Measurements from ENCODE around the gene LIPH. TPM values are rescaled to one million over a fixed set of nuclear protein-coding genes. Genes with fewer than 3 reads are reported as not detected.
"Not testable (repeated sequence)": the region's sequence is repeated elsewhere in the genome, so short reads cannot be mapped to it uniquely, and the experiment has no call there.

The LIPH gene
- 10.1 TPM for total RNA-seq
- 2.8 TPM for polyA plus RNA-seq

DNA sequence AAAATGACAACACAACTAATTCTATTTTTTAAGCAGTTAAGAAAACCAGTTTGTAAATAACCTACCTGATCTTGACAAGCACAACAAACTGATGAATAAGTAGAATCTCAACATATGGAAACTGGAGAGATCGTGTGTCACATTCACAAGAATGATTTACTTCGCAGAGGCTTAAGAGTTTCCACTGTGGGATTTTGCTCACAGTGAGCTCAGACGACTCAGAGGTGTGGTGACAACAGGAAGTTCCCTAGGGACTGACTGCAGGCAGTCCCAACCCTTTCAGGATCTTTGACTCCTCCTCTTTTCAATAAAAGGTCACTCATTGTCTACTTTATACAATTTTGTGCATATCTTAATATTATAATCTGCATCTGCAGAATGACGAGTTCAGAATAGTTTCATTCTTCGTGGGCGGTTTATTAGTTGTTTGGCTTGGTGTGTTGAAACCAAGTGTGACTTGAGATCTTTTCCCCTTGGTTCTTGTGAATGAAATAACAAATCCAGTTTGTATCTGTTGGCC is at the start of gene LIPH:
LIPH (minus strand) TSS at position 231 of the 520 bp plus-strand sequence; CDS start at position 114, 117 bp downstream.
- DNase-seq (ENCODE audit: extremely low spot score) = no peak
- no peak within 1 kb of the TSS for H3K4me3 ChIP-seq (ENCODE audit: low read depth, low read length)

DNA sequence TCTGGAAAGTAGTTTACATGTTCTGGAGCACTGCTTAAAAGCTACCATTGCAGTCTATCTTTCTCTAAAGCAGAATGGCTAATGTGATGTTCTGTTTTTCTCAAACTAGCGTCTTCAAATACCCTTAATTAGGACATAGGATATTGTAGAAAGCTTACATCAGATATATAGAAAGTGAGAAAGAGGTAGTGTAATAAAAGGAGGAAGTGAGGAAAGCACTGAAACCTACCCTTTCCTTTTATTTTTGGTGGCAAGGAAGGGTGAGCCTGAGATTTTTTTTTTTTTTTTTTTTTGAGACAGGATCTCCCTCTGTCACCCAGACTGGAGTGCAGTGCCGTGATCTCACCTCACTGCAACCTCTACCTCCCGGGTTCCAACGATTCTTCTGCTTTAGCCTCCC is 43.1 kb upstream of the LIPH start:
- Histone ChIP-seq H3K36me3 (ENCODE audit: insufficient read depth) (peaks cover 4% of the 10 kb centered on the region), H3K4me3 (ENCODE audit: low read depth, low read length) (no peak overlapping the region), H3K27ac (ENCODE audit: low read depth) (no peak overlapping the region), H3K4me1 (ENCODE audit: insufficient read depth) (no peaks in the 10 kb centered on the region)
- DNase-seq (ENCODE audit: extremely low spot score) = no peak
- WGBS = 93% methylated on average over 4 of the region's 4 CpGs

More for the DNA sequence above, at the start of gene LIPH:
- Histone ChIP-seq H3K4me1 (ENCODE audit: insufficient read depth) (no peaks in the 10 kb centered on the region), H3K36me3 (ENCODE audit: insufficient read depth) (no peaks in the 10 kb centered on the region), H3K27ac (ENCODE audit: low read depth) (no peak within 1 kb of the TSS)
- WGBS = 28% methylated on average over 6 of the region's 6 CpGs

DNA sequence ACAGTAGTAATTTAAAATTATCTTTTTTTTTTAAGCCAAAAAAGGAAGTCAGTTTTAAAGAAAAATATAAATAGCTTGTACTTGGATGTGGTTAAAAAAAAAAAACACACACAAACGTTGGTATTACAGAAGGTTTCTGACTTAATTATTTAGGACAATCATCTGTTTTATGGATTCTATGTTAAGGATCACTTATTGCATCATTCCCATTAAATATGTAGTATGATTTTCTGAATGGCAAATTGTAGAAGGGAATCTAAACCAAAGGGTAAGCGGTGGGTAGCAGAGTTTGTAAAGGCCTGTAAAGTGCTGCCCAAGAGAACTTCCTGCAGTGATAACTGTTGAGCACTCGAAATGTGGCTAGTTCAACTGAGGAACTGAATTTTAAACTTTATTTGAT is 41.7 kb upstream of the LIPH start:
- no peak overlapping the region for H3K27ac ChIP-seq (ENCODE audit: low read depth)
- H3K4me1 ChIP-seq (ENCODE audit: insufficient read depth) = no peaks in the 10 kb centered on the region
- WGBS = 73% methylated on average over 3 of the region's 3 CpGs
- no peak overlapping the region for H3K4me3 ChIP-seq (ENCODE audit: low read depth, low read length)
- peaks cover 4% of the 10 kb centered on the region for H3K36me3 ChIP-seq (ENCODE audit: insufficient read depth)
- DNase-seq (ENCODE audit: extremely low spot score) = no peak

DNA sequence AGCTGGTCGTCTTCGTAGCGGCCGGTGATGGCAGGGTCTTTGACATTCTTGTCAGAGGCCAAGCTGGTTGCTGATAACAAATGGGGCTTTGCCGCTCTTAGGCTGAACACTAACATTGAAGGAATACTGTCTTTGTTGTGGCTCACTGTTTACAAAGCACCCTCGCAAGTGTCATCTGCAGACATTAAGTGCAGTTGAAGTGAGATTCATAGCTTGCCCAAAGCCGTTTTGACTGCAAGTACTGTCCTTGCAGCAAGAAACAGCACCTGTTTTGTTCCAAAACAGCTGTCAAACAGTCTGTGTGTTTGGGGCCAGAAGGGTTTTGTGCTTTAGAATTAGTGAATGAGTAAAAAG is 34.3 kb upstream of the LIPH start:
- peak overlapping the region; percentile 78 for H3K4me3 ChIP-seq (ENCODE audit: low read depth, low read length)
- no peaks in the 10 kb centered on the region for H3K36me3 ChIP-seq (ENCODE audit: insufficient read depth)
- no peaks in the 10 kb centered on the region for H3K4me1 ChIP-seq (ENCODE audit: insufficient read depth)
- H3K27ac ChIP-seq (ENCODE audit: low read depth) = peak overlapping the region; percentile 94
- WGBS = under 1% methylated on average over 7 of the region's 7 CpGs
- DNase-seq (ENCODE audit: extremely low spot score) = no peak

DNA sequence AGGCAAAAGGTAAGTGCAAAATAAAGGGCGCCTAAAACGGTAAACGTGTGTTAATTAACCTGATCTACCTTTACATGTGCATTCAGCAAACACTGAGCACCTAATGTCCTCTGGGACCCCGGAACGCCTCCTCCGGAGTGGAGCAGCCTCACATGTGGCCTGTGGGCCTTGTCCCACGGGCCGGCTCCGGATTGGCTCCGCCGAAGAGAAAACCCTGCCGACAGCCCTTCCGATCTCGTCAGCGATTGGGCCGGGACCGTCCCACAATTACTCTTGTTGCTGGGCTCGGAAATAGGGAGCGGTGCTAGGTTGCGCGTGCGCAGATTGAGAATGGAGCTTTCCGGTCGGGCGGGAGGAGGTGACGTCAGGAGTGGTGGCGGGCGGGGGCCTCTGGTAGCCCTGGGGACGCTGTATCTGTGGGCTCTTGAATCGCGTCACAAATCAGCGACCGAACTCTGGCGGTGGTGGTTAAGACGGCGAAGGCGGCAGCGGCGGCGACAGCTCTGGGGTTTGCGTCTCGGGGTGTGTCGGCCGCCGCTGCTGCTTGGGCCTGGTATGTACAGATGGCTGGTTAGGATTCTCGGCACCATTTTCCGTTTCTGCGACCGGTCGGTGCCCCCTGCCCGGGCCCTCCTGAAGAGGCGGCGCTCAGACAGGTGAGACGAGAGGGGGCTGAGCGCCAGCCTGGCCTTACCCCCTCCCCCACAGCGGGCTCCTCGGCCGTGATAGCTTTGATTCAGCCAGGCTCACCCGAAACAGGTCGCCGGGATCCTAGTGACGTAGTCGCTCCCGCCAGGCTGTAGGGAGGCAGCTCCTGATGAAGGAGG is 33.7 kb upstream of the LIPH start, which contains the start of gene SENP2:
SENP2 (plus strand) TSS at position 437 of the 827 bp plus-strand sequence; CDS start at position 556, 119 bp downstream.
- no peaks in the 10 kb centered on the region for H3K36me3 ChIP-seq (ENCODE audit: insufficient read depth)
- peak within 1 kb of the TSS; percentile 94 for H3K27ac ChIP-seq (ENCODE audit: low read depth)
- no peaks in the 10 kb centered on the region for H3K4me1 ChIP-seq (ENCODE audit: insufficient read depth)
- peak; percentile 99 for DNase-seq (ENCODE audit: extremely low spot score)
- H3K4me3 ChIP-seq (ENCODE audit: low read depth, low read length) = peak within 1 kb of the TSS; percentile 78
- WGBS = under 1% methylated on average over 64 of the region's 64 CpGs

DNA sequence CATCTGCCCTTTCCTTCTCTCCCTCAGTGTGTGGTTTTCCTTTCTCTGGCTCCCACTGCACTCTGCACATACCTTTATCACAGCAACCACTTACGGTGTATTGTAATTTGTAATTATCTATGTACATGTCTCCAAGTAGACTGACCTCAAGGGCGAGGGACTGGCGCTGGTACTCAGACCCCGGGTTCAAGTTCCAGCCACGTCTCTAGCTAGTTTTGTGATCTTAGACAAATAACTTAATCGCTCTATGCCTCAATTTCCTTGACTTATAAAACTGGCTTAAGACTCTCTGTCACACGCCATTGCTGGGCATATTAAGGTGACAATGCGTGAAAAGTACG is 33.1 kb upstream of the LIPH start:
- Histone ChIP-seq H3K36me3 (ENCODE audit: insufficient read depth) (no peaks in the 10 kb centered on the region), H3K4me3 (ENCODE audit: low read depth, low read length) (peak overlapping the region; percentile 78), H3K4me1 (ENCODE audit: insufficient read depth) (no peaks in the 10 kb centered on the region), H3K27ac (ENCODE audit: low read depth) (no peak overlapping the region)
- WGBS = 39% methylated on average over 9 of the region's 9 CpGs
- DNase-seq (ENCODE audit: extremely low spot score) = no peak

DNA sequence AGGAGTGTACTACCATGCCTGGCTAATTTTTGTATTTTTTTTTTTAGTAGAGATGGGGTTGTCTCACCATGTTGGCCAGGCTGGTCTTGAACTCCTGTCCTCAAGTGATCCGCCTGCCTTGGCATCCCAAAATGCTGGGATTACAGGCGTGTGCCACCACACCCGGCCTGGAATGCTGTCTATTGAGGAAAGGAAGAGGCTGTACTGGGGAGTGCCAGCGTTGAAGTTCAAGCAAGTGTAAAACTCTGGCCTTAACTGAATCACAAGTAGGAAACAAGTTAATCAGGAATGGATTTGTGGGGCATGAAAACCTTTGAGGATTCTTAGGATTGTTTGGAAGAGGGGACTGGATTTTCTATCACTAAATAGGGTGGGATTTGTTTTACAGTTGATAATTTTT is 32.3 kb upstream of the LIPH start:
- no peak overlapping the region for H3K4me3 ChIP-seq (ENCODE audit: low read depth, low read length)
- 88% methylated on average over 4 of the region's 4 CpGs for WGBS
- H3K4me1 ChIP-seq (ENCODE audit: insufficient read depth) = no peaks in the 10 kb centered on the region
- H3K27ac ChIP-seq (ENCODE audit: low read depth) = no peak overlapping the region
- no peaks in the 10 kb centered on the region for H3K36me3 ChIP-seq (ENCODE audit: insufficient read depth)
- DNase-seq (ENCODE audit: extremely low spot score) = no peak

DNA sequence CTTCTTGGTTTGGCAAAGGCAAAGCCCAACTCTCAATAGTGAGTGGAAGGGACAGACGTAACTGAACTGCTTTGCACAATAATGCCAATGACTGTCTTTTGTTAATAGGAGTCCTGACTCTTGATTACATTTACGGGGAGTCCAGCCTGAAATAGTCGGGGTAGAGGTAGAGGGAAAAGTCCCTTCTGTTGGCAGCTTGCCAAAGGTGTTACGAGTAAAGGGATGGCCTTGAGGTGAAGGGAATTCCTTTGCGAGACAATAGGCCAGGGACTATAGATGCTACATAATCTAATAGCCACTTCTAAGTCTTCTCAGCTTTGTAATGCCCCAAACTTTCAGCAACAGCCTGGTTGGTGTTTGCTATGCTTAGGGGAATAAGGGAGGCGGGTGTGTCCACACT is 31.5 kb upstream of the LIPH start:
- WGBS = 46% methylated on average over 6 of the region's 6 CpGs

DNA sequence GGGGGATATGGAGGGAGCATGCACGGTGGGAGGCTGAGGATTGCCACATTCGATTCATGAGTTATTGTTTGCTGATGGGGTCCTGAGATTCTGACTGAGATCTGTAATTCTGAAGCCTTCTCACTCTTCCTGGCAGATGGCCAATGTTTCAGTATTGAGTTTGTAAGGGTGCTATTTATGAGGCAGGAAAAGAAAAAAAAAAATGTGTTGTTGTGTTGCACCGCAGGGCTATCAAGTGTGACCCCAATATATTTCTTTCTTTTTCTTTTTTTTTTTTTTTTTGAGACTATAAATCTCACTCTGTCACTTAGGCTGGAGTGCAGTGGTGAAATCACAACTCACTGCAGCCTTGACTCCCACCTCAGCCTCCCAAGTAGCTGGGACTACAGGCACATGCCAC is 30.5 kb upstream of the LIPH start:
- H3K4me3 ChIP-seq (ENCODE audit: low read depth, low read length) = no peak overlapping the region
- 16% methylated on average over 3 of the region's 3 CpGs for WGBS

More for the DNA sequence above, 31.5 kb upstream of the LIPH start:
- no peaks in the 10 kb centered on the region for H3K36me3 ChIP-seq (ENCODE audit: insufficient read depth)
- no peaks in the 10 kb centered on the region for H3K4me1 ChIP-seq (ENCODE audit: insufficient read depth)
- no peak for DNase-seq (ENCODE audit: extremely low spot score)
- no peak overlapping the region for H3K4me3 ChIP-seq (ENCODE audit: low read depth, low read length)
- no peak overlapping the region for H3K27ac ChIP-seq (ENCODE audit: low read depth)

DNA sequence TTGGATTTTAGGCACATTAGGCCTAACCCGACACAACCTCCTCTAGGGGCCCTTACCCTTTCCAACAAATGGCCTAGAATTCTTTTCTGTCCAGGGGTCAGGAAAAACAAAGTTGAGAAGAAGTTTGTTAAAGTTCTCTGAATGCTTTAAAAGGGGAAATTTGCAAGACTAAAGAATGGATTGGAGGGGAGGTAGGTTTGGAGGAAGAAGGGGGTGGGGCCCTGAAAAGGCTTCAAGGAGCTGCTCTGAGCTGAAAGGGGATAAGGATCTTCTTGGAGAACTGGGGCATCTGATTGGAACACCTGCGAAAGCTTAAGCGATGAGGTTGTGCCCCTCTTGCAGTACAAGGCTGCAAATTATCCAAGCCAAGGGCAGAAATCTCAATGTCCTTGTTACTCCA is 29.8 kb upstream of the LIPH start:
- WGBS = 45% methylated on average over 3 of the region's 3 CpGs
- no peak overlapping the region for H3K27ac ChIP-seq (ENCODE audit: low read depth)
- H3K36me3 ChIP-seq (ENCODE audit: insufficient read depth) = no peaks in the 10 kb centered on the region
- H3K4me1 ChIP-seq (ENCODE audit: insufficient read depth) = no peaks in the 10 kb centered on the region
- no peak for DNase-seq (ENCODE audit: extremely low spot score)
- no peak overlapping the region for H3K4me3 ChIP-seq (ENCODE audit: low read depth, low read length)

More for the DNA sequence above, 30.5 kb upstream of the LIPH start:
- H3K36me3 ChIP-seq (ENCODE audit: insufficient read depth) = no peaks in the 10 kb centered on the region
- no peaks in the 10 kb centered on the region for H3K4me1 ChIP-seq (ENCODE audit: insufficient read depth)
- DNase-seq (ENCODE audit: extremely low spot score) = no peak
- H3K27ac ChIP-seq (ENCODE audit: low read depth) = no peak overlapping the region

DNA sequence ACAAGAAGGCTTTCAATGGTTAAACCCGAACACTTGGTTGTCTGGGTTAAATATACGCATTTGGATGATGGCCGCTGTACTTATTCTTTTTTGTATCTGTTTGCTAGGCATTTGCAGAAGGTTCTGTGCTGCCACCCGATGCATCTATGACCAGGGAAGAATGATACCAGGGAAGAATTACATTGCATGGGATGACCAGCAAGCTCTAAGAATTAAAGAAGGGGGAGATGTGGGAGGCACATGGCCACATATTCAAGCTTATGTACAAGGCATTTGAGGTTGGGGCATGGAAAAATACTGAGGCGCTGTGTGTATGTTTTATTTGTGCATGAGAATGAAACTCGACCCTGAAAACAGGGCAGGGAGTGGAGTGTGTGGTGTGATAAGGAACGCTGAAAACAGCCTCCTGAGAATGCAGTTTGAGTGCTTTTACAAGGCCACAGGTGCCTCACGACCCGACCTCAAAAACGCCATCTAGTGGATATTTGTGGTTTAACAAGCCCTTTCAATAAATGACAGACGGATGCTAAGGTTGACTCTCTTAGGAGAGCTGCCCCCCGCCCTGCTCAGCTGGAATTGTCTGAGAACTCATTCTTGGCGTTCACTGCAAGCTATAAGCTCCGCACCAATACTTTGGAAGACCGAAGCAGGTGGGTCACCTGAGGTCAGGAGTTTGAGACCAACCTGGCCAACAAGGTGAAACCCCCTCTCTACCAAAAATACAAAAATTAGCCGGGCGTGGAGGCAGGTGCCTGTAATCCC is 22.9 kb upstream of the LIPH start:
- 29% methylated on average over 17 of the region's 17 CpGs for WGBS
- H3K4me3 ChIP-seq (ENCODE audit: low read depth, low read length); DNase-seq (ENCODE audit: extremely low spot score); H3K4me1 ChIP-seq (ENCODE audit: insufficient read depth); H3K27ac ChIP-seq (ENCODE audit: low read depth); H3K36me3 ChIP-seq (ENCODE audit: insufficient read depth): not testable (repeated sequence)

DNA sequence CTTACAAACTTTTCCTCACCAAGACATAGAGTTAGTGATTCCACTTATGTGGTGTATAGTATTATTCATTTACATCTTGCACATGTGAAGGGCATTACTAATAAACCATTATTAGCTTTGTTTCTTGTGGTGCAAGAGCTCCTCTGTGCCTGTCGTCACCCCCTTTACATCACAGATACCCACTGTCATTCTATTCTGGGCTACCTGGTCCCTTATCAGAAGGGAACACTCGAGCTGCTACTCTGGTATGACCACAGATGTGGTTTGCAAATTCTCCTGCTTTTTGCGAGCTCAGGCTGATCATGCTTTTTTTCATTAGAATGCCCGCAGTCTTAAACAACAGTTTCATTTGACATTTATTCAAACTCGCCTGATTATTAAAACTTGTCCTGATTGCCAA is 19.8 kb upstream of the LIPH start:
- DNase-seq (ENCODE audit: extremely low spot score) = no peak
- Histone ChIP-seq H3K4me1 (ENCODE audit: insufficient read depth) (no peaks in the 10 kb centered on the region), H3K4me3 (ENCODE audit: low read depth, low read length) (no peak overlapping the region), H3K36me3 (ENCODE audit: insufficient read depth) (no peaks in the 10 kb centered on the region), H3K27ac (ENCODE audit: low read depth) (no peak overlapping the region)
- WGBS = 83% methylated on average over 5 of the region's 5 CpGs

DNA sequence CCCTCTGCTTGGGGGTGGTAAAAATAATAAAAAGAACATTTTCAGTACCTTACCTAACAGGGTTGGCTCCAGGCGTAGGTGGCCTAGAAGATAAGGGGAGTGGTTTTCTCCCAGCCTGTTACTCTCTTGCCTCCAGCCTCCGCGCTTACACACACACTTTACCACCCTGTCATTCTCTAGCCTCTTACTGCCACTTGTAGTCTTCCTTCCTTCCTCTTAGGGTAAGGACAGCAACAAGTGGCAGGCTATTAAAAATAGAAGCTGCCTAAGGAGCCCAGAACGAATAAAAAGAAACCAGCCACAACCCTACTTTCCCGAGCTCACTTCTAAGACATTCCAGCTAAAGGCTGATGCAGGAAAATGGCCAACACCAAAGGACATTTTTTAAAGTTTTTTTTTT is 9.6 kb upstream of the LIPH start:
- H3K27ac ChIP-seq (ENCODE audit: low read depth) = no peak overlapping the region
- 34% methylated on average over 5 of the region's 5 CpGs for WGBS
- no peak for DNase-seq (ENCODE audit: extremely low spot score)
- H3K4me1 ChIP-seq (ENCODE audit: insufficient read depth) = no peaks in the 10 kb centered on the region
- no peak overlapping the region for H3K4me3 ChIP-seq (ENCODE audit: low read depth, low read length)
- H3K36me3 ChIP-seq (ENCODE audit: insufficient read depth) = no peaks in the 10 kb centered on the region
